GM06990 (cell line): ENCODE data around the gene ASPN.

Experiments used
- DNase-seq: peaks from one replicate; pipeline ENCODE4 v3.0.0-alpha.2; 2011; ENCODE audit not compliant: insufficient read length; ENCODE audit errors: extremely low read depth
- H3K27me3 ChIP-seq: replicated peaks from 2 replicates; pipeline ENCODE4 v1.6.0; 2011; ENCODE audit warnings: low read length; ENCODE audit not compliant: control insufficient read depth, insufficient read depth
- H3K36me3 ChIP-seq: 2 replicates; pipeline ENCODE4 v1.5.1; 2011; ENCODE audit warnings: low read length; ENCODE audit not compliant: control insufficient read depth, insufficient read depth
- H3K4me3 ChIP-seq: replicated peaks from 2 replicates; pipeline ENCODE4 v1.5.1; 2011; ENCODE audit warnings: low read depth, mild to moderate bottlenecking, control low read depth, low read length
- TF ChIP-seq, protein P1 (sequence below): IDR thresholded peaks from 2 replicates; pipeline ENCODE4 v1.5.1; 2011; ENCODE audit warnings: low read length, control low read depth, mild to moderate bottlenecking, inconsistent platforms; ENCODE audit not compliant: insufficient read depth, poor library complexity, severe bottlenecking

ASPN gene

DNA sequence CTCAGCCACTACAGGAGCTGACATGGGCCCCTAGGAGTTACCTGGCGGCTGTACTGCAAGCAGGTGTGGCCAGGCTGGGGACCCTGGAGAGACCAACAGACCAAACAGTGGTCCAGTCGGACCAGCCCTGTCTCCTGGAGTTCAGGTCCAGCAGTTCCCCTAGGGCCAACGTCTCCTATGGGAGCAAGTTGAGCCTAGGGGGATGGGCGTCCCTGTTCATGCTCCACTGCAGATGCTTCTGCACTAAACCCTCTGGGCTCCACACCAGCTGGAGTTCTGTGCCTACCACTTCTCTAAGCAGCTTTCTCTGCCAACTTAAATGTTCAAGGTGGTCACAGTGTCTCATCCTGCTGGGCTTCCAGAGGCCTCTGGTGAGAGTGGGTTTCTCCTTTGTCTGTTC is 37.5 kb downstream of the ASPN start:
- H3K27me3 ChIP-seq: no peaks in the 10 kb centered on the region
- TF ChIP-seq, protein P1, sequence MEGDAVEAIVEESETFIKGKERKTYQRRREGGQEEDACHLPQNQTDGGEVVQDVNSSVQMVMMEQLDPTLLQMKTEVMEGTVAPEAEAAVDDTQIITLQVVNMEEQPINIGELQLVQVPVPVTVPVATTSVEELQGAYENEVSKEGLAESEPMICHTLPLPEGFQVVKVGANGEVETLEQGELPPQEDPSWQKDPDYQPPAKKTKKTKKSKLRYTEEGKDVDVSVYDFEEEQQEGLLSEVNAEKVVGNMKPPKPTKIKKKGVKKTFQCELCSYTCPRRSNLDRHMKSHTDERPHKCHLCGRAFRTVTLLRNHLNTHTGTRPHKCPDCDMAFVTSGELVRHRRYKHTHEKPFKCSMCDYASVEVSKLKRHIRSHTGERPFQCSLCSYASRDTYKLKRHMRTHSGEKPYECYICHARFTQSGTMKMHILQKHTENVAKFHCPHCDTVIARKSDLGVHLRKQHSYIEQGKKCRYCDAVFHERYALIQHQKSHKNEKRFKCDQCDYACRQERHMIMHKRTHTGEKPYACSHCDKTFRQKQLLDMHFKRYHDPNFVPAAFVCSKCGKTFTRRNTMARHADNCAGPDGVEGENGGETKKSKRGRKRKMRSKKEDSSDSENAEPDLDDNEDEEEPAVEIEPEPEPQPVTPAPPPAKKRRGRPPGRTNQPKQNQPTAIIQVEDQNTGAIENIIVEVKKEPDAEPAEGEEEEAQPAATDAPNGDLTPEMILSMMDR: no peak
- H3K36me3 ChIP-seq: no peaks in the 10 kb centered on the region
- DNase-seq: no peak
- H3K4me3 ChIP-seq: no peak overlapping the region

DNA sequence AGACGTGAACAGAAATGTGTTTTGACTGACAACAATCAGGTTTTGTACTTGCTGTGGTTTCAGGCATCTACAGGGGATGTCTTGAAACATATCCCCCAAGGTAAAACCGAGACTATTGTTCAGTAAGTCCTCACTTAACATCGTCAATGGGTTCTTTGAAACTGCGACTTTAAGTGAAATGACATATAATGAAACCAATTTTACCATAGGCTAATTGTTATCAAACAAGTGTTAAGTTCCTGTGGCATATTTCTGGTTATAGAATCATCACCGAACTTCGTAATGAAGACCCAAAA is 41.6 kb downstream of the ASPN start:
- TF ChIP-seq, protein P1: no peak
- Histone ChIP-seq H3K27me3 (no peaks in the 10 kb centered on the region), H3K36me3 (no peaks in the 10 kb centered on the region), H3K4me3 (no peak overlapping the region)
- DNase-seq: peak; percentile 58

DNA sequence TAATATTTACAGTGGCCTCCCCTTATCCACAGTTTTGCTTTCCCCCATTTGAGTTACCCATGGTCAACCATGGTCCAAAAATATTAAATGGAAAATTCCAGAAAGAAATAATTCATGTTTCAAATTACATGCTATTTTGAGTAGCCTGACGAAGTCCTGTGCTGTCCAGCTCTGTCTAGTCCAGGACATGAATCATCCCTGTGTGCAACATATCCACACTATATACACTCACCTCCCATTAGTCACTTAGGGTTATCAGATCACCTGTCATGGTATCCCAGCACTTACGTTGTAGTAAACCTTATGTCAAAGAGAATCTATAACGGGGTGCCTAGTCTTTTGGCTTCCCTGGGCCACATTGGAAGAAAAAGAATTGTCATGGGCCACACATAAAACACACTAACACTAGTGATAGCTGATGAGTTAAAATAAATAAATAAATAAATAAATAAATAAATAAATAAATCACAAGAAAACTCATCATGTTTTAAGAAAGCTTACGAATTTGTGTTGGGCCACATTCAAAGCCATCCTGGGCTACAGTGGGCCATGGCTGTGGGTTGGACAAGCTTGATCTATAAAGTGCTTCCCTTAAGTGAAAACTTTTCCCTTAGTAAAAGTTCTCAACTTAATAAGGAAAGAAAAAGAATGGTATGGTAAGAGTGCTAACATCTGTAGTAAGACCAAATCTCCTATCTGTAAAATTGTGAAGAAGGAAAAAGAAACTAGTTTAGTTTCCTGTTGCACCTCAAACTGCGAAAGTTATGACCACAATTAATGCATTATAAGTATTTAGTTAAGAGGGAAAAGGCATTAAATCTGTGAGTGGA is 42.2 kb downstream of the ASPN start:
- Histone ChIP-seq H3K36me3 (no peaks in the 10 kb centered on the region), H3K4me3 (no peak overlapping the region), H3K27me3 (no peaks in the 10 kb centered on the region)
- TF ChIP-seq, protein P1: no peak
- DNase-seq: no peak

DNA sequence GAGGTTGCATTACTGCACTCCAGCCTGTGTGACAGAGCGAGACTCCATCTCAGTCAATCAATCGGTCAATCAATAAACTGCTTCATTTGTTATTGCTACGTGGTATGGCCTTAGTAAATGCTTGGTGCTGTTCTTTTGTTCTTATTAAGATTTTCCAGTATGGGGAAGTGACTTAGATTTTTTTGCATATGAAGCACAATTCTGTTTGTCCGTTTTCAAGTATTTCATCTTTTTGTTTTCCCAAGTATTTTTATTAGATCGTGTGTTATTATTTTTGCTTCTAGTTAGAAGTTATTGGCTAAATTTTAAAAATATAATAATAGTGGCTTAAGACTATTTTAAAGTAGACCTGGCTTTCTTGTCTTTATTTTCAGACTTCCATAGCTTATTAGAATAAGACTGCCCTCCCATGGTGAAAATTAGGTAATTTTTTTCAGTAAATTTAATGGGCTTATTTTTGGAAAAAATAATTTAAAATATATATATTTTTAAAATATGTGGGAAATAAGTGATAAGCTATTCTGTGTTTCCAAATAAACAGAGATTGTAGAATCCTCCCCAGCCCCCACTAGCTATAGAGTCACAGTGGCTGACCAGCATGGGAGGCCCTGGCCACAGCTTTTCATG is 43.3 kb downstream of the ASPN start:
- no peaks in the 10 kb centered on the region for H3K36me3 ChIP-seq
- no peak for DNase-seq
- TF ChIP-seq, protein P1: peak; percentile 17
- H3K4me3 ChIP-seq: no peak overlapping the region
- H3K27me3 ChIP-seq: no peaks in the 10 kb centered on the region

DNA sequence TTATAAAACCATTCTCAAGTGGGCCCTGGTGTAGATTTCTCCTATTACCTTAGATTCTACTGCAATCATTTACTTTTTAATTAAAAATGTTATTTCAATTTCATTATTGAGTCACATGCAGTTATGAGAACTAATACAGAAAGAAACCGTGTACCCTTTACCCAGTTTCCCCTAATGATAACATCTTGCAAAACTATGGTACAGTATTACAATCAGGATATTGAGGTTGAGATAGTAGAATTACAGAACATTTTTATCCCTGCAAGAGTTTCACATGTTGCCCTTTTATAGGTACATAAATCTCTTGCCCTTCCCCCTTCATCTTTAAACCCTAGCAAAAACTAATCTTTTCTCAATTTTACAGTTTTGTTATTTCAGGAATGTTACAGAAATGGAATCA is 47.0 kb downstream of the ASPN start:
- no peaks in the 10 kb centered on the region for H3K36me3 ChIP-seq
- no peak for DNase-seq
- no peak overlapping the region for H3K4me3 ChIP-seq
- TF ChIP-seq, protein P1: no peak
- H3K27me3 ChIP-seq: no peaks in the 10 kb centered on the region
